Stimulated activated CD4-positive, alpha-beta T cell treated with anti-CD3 and anti-CD28 coated beads, Interleukin-4, amount 100 ng/mL, for 48 hours (primary cell): ENCODE results near the gene MTUS2.

ENCODE experiments used
- DNase-seq, 2 donors: peaks; one replicate each; pipeline ENCODE4 v3.0.0-alpha.2; 2020; ENCODE audit warnings: low read depth in 2 of 2

MTUS2 gene

DNA sequence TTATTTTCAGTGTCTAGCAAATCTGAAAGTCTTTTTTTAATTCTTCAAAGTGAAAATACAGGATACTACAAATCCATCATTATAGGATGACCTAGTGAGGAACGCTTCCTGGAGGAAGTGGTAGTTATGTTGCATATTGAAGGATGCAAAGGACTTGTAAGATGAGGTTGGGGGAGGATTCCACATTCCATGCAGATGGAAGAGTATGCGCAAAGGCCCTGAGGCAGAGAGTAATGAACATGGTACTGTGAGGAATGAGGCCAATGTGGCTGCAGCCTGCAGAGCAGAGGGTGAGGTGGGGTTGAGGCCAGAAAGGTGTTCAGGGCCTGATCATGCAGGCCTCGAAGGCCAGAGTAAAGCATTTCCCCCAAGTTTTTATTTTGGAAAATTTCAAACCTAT, 202.8 kb downstream of the MTUS2 start:
- DNase-seq = no peak

- DNase-seq = no peak
These were observed 204.6 kb downstream of the MTUS2 start for GRCh38 chr13:29024783-29025182.

DNA sequence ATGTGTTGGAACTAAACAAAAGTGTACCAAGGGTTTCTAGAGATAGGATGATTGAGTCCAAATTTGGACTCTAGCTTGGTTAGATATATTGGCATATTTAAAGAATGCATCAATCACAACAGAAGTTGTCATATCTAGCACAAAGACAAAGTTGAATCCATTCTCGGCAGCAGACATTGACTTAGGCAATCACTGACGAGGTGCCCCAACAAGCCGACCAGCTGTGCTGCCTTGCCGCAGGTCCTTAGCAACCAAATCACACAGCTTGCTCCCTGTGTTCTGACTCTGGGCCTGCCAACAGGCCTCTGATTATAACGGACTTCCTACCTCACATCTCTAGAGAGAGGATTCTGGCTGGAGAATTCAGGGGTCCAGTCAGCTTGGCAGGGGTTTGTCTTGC, 208.7 kb downstream of the MTUS2 start:
- no peak for DNase-seq

GRCh38 chr13:29038700-29039099, 218.6 kb downstream of the MTUS2 start:
- DNase-seq = no peak

- no peak for DNase-seq
These were observed 219.1 kb downstream of the MTUS2 start for GRCh38 chr13:29039212-29039611.

- no peak for DNase-seq
These were observed 226.4 kb downstream of the MTUS2 start for GRCh38 chr13:29046588-29046987.

GRCh38 chr13:29049524-29049923, 229.4 kb downstream of the MTUS2 start:
- DNase-seq = no peak

GRCh38 chr13:29050719-29051118, 230.6 kb downstream of the MTUS2 start:
- no peak for DNase-seq

DNA sequence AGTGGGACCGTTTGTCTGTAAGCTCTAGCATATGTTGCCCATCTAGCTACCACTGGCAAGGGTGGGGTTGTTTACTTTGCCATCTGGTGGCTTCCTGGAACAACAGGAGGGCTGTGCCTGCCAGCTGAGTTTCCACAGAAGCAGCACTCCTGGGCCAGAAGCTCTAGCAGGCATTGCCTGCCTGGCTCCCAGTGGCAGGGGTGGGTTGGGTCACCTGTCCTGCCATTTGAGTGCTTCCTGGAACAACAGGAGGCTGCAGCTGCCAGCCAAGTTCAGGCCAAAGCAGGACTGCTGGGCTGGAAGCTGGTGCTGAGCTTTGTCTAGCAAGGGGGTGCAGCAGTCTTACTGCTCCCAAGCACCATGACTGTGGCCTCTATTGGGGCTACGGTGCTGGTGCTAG, 239.7 kb downstream of the MTUS2 start:
- no peak for DNase-seq

DNA sequence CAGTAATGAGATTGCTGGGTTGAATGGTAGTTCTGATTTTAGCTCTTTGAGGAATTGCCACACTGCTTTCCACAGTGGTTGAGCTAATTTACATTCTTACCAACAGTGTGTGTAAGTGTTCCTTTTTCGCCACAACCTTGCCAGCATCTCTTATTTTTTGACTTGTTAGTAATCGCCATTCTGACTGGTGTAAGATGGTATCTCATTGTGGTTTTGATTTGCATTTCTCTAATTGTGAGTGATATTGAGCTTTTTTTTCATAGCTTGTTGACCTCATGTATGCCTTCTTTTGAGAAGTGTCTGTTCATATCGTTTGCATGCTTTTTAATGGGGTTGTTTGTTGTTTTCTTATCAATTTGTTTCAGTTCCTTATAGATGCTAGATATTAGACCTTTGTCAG, 245.0 kb downstream of the MTUS2 start:
- DNase-seq = no peak

DNA sequence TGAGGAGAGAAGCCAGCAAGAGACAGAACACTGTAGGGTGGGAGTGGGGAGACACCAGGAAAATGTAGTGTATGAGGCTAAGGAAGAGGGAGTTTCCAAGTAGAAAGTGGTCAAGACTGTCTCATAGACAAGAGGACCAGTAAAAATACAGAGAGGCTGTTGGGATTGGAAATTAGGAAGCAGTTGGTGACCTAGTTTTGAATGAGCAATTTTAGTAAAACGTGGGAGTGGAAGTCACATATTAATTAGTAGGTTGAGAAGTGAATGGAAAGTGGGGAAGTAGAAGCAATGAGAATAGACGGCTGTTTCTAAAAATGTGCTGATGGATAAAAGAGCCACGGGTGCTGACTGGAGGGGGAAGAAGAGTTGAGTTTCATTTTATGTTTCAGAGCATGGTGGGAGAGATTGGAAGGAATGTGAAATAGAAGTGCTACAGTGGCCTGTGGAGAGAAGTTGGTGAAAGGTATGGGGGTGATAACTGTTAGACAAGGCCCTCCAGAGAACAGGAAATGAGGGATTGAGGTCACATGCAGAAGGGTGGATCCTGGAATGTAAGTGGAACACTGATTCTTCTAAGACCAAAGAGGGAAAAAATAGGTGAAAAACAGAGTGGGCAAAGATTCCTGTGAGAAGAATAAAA, 247.3 kb downstream of the MTUS2 start:
- DNase-seq = no peak

GRCh38 chr13:29073755-29074154, 253.6 kb downstream of the MTUS2 start:
- no peak for DNase-seq

- no peak for DNase-seq
These were observed 257.1 kb downstream of the MTUS2 start for GRCh38 chr13:29077051-29077813.

- no peak for DNase-seq
These were observed 260.9 kb downstream of the MTUS2 start for GRCh38 chr13:29081036-29081435.

- DNase-seq = no peak
These were observed 261.7 kb downstream of the MTUS2 start for GRCh38 chr13:29081697-29082440.

DNA sequence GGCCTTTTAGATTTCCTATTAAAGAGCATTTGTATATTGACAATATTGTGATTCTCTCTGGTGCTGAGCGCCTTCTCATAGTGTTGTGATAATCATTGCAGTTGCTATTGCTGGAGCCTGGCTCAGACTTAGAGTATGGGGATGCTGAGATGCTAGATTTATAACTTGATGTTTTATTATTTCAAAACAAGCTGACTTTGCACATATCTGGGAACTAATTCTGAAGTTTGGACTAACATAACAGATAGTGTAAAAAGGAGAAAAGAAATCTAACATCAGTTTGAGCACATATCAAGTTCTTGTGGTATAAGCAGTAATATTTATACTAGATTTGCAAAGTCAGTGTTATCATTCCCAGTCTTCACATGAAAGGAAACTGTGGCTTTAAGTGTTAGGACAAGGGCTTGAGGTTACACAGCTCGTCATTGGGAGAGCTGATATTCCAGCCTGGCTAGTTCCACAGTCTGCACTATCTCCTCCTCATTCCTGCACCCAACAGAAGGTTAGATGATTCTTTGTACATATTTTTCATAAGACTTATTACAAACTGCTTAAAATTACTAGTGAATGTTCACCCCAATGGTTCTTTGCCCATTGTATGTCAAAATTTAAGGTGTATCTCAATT, 279.8 kb downstream of the MTUS2 start:
- DNase-seq = no peak

- DNase-seq = no peak
These were observed 280.6 kb downstream of the MTUS2 start for GRCh38 chr13:29100758-29101157.

GRCh38 chr13:29101409-29101808, 281.3 kb downstream of the MTUS2 start:
- no peak for DNase-seq

- DNase-seq = no peak
These were observed 281.8 kb downstream of the MTUS2 start for GRCh38 chr13:29101905-29102304.

DNA sequence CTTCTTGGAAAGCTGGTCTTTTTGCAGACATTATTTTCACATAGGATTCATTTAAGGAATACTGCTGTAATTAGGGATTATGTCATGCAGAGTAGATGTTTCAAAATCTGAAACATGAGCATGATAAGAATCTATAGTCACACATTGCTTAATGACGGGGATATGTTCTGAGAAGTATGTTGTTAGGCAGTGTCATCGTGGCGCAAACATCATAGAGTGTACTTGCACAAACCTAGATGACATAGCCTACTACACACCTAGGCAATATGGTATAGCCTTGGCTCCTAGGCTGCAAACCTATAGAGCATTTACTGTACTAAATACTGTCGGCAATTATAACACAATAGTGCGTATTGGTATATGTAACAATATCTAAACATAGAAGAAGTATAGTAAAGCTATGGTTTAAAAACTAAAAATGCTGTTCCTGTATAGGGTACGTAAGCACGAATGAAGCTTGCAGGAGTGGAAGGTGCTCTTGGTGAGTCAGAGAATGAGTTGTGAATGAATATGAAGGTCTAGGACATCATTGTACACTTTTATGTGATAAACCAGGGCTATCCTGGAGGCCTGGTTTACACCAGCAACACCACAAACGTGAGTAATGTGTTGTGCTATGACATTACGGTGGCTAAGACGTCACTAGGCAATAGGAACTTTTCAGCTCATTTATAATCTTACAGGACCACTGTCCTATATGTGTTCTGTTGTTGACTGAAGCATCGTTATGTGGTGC, 283.1 kb downstream of the MTUS2 start:
- DNase-seq = no peak

- DNase-seq = no peak
These were observed 284.3 kb downstream of the MTUS2 start for GRCh38 chr13:29104461-29104860.

- no peak for DNase-seq
These were observed 285.6 kb downstream of the MTUS2 start for GRCh38 chr13:29105779-29106178.
